Activated CD8-positive, alpha-beta memory T cell treated with anti-CD3 and anti-CD28 coated beads, Interleukin-2, amount 50 U/mL, for 24 hours (primary cell): ENCODE measurements around the gene TBC1D4.
"Not testable (repeated sequence)": the region's sequence is repeated elsewhere in the genome, so short reads cannot be mapped to it uniquely, and the experiment has no call there.

Source experiments
- DNase-seq: peaks from one replicate; pipeline ENCODE4 v3.0.0-alpha.2; 2020; ENCODE audit errors: extremely low read depth

TBC1D4 gene

GRCh38 chr13:75454497-75454896, 27.5 kb downstream of the TBC1D4 start:
- DNase-seq: no peak

GRCh38 chr13:75452564-75452963, 29.4 kb downstream of the TBC1D4 start:
- no peak for DNase-seq

- no peak for DNase-seq
Measured at GRCh38 chr13:75447493-75447892, 34.5 kb downstream of the TBC1D4 start.

GRCh38 chr13:75446874-75447273, 35.1 kb downstream of the TBC1D4 start:
- no peak for DNase-seq

DNA sequence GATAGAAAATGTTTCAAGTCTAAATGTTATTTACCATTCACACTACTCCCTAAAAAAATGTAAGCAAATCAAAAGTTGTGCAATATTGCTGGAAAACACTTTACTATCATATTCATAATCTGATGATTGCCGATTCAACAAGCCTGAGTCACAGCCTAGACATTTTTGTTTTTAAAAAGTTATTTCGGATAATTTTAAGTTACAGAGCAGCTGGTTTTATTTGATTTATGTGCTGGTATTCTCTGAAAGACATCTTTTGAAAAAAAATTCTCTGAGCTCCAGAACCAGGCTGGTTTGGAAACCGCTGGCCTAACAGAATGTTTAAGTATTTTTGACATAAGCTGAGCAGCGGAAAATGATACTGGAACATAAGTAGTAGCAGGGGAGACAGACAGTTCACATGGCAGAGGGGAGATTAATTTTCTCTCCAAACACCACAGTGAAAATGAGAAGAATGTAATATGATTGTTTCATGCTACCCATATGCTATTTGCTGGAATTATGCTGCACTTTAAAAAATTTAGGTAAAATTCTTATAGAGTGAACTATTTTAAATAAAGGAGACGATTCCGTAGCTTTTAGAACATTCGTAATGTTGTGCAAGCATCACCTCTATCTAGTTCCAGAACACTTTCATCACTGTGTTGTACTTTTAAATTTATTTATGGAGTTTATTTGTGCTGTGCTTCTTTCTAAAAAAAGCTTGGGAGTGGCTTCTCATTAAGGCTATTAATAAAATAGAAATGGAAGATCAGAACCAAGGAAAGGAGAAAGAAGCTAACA, 36.1 kb downstream of the TBC1D4 start:
- no peak for DNase-seq

GRCh38 chr13:75444016-75444415, 38.0 kb downstream of the TBC1D4 start:
- DNase-seq: no peak

GRCh38 chr13:75443356-75443958, 38.5 kb downstream of the TBC1D4 start:
- DNase-seq: no peak

DNA sequence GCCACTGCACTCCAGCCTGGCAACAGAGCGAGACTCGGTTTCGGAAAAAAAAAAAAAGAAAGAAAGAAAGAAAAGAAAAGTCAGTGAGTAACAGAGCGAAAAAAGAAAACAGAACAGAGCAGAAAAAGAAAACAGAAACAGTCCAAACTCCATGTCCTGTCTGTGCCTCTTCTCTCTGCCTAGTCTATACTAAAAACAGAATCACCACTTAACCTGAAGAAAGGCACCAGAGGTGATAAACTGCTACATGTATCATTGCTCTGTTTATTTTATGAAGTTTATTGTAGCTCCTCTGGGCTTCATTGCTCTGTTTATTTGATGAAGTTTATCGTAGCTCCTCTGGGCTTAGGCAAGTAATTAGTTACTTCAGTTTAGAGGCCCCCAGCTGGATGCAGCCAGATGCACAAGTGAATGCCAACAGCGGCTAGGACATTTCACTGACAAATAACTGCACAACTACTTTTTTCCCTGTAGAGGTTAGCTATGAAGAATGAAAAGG, 39.2 kb downstream of the TBC1D4 start:
- no peak for DNase-seq

- DNase-seq: no peak
Measured at GRCh38 chr13:75440100-75440499, 41.9 kb downstream of the TBC1D4 start.

DNA sequence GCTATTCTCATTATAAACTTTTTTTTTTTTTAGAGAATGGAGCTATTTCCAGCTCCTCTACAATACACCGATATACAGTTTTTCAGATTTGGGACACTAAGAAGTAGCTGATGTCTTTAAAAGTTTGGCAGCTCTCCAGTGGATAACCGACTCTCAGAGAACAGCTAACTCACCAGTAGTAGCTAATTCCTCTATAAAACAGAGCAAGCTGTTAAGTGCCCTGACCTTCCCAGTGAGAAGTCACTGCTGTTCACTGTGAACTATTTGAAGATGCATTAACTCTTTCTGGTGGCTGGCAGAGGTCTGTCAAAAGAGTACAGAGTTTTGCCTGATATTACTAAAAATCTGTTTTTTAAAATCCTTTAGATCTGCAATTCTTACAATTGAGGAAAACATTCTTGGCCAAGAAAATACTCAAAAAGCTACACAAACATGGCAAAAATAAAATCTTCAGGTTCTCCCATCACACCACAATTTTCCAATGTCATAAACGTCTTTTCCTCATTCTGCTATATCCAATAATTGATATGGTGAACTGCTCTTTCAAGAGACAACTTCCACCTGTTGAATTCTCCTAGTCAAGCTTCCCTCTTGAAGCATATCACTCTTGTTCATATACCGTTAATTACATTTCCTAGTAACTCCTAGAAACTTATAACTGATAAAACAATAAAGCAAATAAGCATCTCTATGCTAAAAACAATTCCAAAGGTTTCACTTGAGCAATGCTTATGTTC, 44.2 kb downstream of the TBC1D4 start:
- DNase-seq: no peak

- not testable (repeated sequence) for DNase-seq
Measured at GRCh38 chr13:75434126-75434525, 47.8 kb downstream of the TBC1D4 start.

- no peak for DNase-seq
Measured at GRCh38 chr13:75432811-75433244, 49.1 kb downstream of the TBC1D4 start.

- DNase-seq: no peak
Measured at GRCh38 chr13:75432045-75432444, 49.9 kb downstream of the TBC1D4 start.

GRCh38 chr13:75430436-75431209, 51.3 kb downstream of the TBC1D4 start:
- no peak for DNase-seq

DNA sequence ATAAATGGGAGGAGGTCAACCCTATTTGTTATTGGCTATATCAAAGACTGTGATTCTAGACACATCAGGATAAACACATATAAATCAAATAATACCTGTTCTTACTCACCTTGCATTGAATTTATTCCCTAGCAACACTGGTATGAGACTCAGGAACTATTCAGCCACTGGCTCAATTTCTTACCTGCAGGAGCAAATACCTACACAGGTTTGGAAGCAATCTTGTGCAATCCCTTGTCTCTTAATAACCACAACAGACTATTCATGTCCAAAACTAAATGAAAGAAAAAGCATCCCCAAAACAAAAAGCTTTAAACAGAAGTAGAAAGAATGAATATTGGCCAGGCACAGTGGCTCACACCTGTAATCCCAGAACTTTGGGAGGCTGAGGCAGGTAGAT, 55.5 kb downstream of the TBC1D4 start:
- DNase-seq: no peak

DNA sequence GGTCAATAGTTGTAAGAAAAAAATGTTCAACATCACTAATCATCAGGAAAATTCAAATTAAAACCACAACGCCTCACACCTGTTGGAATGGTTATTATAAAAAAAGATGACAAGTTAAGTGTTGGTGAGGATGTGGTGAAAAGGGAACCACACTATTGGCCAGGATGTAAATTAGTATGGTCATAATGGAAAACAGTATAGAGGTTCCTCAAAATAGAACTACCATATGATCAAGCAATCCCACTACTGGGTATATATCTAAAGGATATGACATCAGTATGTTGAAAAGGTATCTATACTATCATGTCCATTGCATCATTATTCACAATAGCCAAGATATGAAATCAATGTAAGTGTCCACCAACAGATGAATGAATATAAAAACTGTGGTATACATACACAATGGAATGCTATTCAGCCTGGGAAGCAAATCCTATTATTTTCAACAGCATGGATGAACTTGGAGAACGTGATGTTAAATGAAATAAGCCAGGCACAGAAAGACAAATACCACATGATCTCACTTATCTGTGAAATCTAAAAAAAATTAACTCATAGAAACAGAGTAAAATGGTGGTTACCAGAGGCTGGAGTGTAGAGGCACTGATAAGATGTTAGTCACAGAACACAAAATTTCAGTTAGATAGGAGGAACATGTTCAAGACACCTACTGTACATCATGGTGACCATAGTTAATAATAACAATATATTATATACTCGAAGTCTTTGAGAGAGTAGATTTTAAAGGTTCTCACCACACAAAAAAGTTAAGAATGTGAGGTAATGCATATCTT, 56.6 kb downstream of the TBC1D4 start:
- DNase-seq: no peak

GRCh38 chr13:75423946-75424345, 58.0 kb downstream of the TBC1D4 start:
- no peak for DNase-seq

- no peak for DNase-seq
Measured at GRCh38 chr13:75422028-75422427, 59.9 kb downstream of the TBC1D4 start.

DNA sequence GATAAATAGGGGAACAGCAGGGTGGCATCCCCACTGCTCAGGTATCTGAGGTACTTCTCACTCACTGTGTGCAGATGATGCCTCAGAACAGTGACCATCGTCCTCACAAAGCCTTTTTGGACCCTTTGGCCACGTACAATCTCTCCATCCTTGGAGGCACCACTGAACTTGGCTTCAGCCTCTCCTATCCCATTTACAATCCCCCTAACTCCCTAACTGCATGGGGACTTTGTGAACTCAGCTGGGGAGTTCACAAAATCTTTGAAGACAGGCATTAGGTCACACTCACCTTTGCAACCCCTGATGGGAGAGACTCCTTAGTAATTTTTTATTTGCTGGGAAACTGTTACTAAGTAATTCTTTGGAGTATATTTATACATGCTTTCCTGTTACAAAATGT, 60.8 kb downstream of the TBC1D4 start:
- DNase-seq: no peak

DNA sequence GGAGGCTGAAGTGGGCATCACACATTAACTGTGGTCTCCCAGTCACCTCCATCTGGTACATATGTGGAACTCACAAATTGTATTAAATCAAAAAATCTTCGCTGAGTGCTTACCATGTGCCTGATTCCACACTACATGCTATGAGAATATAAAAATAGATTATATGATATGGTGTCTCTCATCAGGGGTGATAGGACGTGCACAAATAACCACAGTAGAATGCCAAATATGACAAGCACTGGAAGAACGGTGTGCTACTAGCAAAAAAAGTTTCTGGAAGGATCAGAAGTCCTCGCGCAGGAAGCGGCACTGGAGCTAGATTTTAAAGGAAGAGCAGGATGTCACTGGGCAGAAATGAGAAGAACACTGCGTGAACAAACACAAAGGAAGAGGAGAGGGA, 62.3 kb downstream of the TBC1D4 start:
- DNase-seq: no peak

- no peak for DNase-seq
Measured at GRCh38 chr13:75418997-75419396, 63.0 kb downstream of the TBC1D4 start.
